Panc1 (cell line): ENCODE results near the gene ERRFI1. TPM values are rescaled to one million over a fixed set of nuclear protein-coding genes. Genes with fewer than 3 reads are reported as not detected.
A peak's percentile ranks its signal among the peaks of the same experiment; 100 is the strongest.

ENCODE experiments used
- ATAC-seq: fragments of 200-7000 bp; cut with Tn5 transposase; 2 replicates; pipeline ENCODE4 v1.9.1; 2020; ENCODE audit warnings: mild to moderate bottlenecking, moderate library complexity
- BruUV-seq: library from RNA; stranded (reverse); fragments of 400-500 nt; replicated peaks from 2 replicates; lab custom pipeline; 2021; lab: Mats Ljungman, UMichigan
- CTCF ChIA-PET: fragments of 300-600 bp; sonication (Branson Sonifier 250); formaldehyde crosslinking; loops from one replicate; lab custom pipeline; 2022; ENCODE audit warnings: antibody characterized with exemption; lab: Charles Lee
- POLR2A ChIA-PET: fragments of 300-600 bp; sonication (Branson Sonifier 250); formaldehyde crosslinking; loops from one replicate; lab custom pipeline; 2022; ENCODE audit warnings: antibody characterized with exemption; lab: Charles Lee
- DNase-seq: peaks from one replicate; pipeline ENCODE4 v3.0.0-alpha.2; 2010; ENCODE audit warnings: low read depth, low spot score
- H3K27ac ChIP-seq: 2 replicates; pipeline ENCODE4 v1.5.1; 2011; ENCODE audit warnings: mild to moderate bottlenecking, low read length, inconsistent platforms
- H3K27me3 ChIP-seq: fragments of 200-500 bp; sonication (Bioruptor generic); 2 replicates; pipeline ENCODE4 v1.6.0; 2014; ENCODE audit warnings: low read length, inconsistent platforms; ENCODE audit not compliant: control insufficient read depth, insufficient read depth
- H3K36me3 ChIP-seq: fragments of 200-500 bp; sonication (Bioruptor generic); 2 replicates; pipeline ENCODE4 v1.5.1; 2014; ENCODE audit warnings: inconsistent platforms, mild to moderate bottlenecking, low read length, moderate library complexity; ENCODE audit not compliant: control insufficient read depth, insufficient read depth
- H3K4me1 ChIP-seq: 2 replicates; pipeline ENCODE4 v1.5.1; 2011; ENCODE audit warnings: inconsistent platforms, mild to moderate bottlenecking, low read length, moderate library complexity; ENCODE audit not compliant: control insufficient read depth, insufficient read depth
- H3K4me3 ChIP-seq, 2 experiments: 2 replicates each; pipeline ENCODE4 v1.5.1; 2011 to 2012; ENCODE audit warnings: low read depth in 2 of 2, low read length in 2 of 2, mild to moderate bottlenecking in 2 of 2, inconsistent platforms in 1 of 2, moderate library complexity in 1 of 2
- H3K9me3 ChIP-seq: fragments of 200-500 bp; sonication (Bioruptor generic); 2 replicates; pipeline ENCODE4 v1.5.1; 2014; ENCODE audit warnings: low read depth, mild to moderate bottlenecking, inconsistent platforms, low read length, moderate library complexity; ENCODE audit not compliant: control insufficient read depth, insufficient read depth
- CTCF ChIP-seq: fragments of 450-650 bp; IDR thresholded peaks from 2 replicates; pipeline ENCODE4 v1.5.1; 2017; ENCODE audit warnings: mild to moderate bottlenecking
- POLR2AphosphoS5 ChIP-seq: IDR thresholded peaks from 2 replicates; pipeline ENCODE4 v1.6.1; 2012; ENCODE audit warnings: mild to moderate bottlenecking, low read depth, low read length, moderate library complexity
- SIN3A ChIP-seq: IDR thresholded peaks from 2 replicates; pipeline ENCODE4 v1.6.1; 2012; ENCODE audit warnings: low read depth, mild to moderate bottlenecking, low read length, moderate library complexity, borderline replicate concordance; ENCODE audit not compliant: insufficient read depth
- TCF7L2 ChIP-seq: IDR thresholded peaks from 2 replicates; pipeline ENCODE4 v1.6.1; 2011; ENCODE audit warnings: mild to moderate bottlenecking, low read depth, low read length, inconsistent platforms
- in situ Hi-C: cut with HindIII; loops from 2 replicates; pipeline ENCODE4 v1.10.0; 2016; ENCODE audit warnings: low sequenced_read_pairs, low pct_unique_long_range_greater_than_20kb
- intact Hi-C: fragments of 100-400 bp; cut with micrococcal nuclease; formaldehyde crosslinking; loops from one replicate; pipeline ENCODE4 v1.10.0; 2022; ENCODE audit not compliant: unreplicated experiment
- total RNA-seq: library from RNA; stranded (reverse); gene quantifications from one replicate; pipeline ENCODE4 v1.2.1, GENCODE V29; 2021; ENCODE audit not compliant: unreplicated experiment
- TF ChIP-seq, protein P1 (sequence below), 2 experiments: IDR thresholded peaks; 2 replicates each; pipeline ENCODE4 v1.6.1; 2011 to 2012; ENCODE audit warnings: low read depth in 2 of 2, control low read depth in 1 of 2, low read length in 1 of 2, mild to moderate bottlenecking in 1 of 2, moderate library complexity in 1 of 2; ENCODE audit not compliant: insufficient read depth in 1 of 2

ERRFI1 gene
- total RNA-seq, 1 experiment from 2014 or later = 299 TPM

GRCh38 chr1:8013800-8014199 is 12.3 kb downstream of the ERRFI1 start:
- H3K36me3 ChIP-seq = peaks cover 49% of the 10 kb centered on the region
- ATAC-seq (no peak), DNase-seq (no peak)
- H3K4me1 ChIP-seq = peaks cover 97% of the 10 kb centered on the region
- intact Hi-C loops = no loop called here
- ChIA-PET POLR2A (interaction anchor here (0.6 to 0.7 kb wide), 2 partner anchors 47 to 255 kb away, joined by 3 read pairs; no protein-coding TSS in a partner anchor), CTCF (no interaction called here)
- peak overlapping the region; percentile 45 to 99 for H3K4me3 ChIP-seq
- in situ Hi-C loops = no loop called here
- H3K27me3 ChIP-seq = no peaks in the 10 kb centered on the region
- no peaks in the 10 kb centered on the region for H3K9me3 ChIP-seq
- no TSS peak for BruUV-seq
- peak overlapping the region; percentile 99 for H3K27ac ChIP-seq
- no peak for TF ChIP-seq CTCF
- TF ChIP-seq SIN3A = no peak
- TF ChIP-seq, protein P1, sequence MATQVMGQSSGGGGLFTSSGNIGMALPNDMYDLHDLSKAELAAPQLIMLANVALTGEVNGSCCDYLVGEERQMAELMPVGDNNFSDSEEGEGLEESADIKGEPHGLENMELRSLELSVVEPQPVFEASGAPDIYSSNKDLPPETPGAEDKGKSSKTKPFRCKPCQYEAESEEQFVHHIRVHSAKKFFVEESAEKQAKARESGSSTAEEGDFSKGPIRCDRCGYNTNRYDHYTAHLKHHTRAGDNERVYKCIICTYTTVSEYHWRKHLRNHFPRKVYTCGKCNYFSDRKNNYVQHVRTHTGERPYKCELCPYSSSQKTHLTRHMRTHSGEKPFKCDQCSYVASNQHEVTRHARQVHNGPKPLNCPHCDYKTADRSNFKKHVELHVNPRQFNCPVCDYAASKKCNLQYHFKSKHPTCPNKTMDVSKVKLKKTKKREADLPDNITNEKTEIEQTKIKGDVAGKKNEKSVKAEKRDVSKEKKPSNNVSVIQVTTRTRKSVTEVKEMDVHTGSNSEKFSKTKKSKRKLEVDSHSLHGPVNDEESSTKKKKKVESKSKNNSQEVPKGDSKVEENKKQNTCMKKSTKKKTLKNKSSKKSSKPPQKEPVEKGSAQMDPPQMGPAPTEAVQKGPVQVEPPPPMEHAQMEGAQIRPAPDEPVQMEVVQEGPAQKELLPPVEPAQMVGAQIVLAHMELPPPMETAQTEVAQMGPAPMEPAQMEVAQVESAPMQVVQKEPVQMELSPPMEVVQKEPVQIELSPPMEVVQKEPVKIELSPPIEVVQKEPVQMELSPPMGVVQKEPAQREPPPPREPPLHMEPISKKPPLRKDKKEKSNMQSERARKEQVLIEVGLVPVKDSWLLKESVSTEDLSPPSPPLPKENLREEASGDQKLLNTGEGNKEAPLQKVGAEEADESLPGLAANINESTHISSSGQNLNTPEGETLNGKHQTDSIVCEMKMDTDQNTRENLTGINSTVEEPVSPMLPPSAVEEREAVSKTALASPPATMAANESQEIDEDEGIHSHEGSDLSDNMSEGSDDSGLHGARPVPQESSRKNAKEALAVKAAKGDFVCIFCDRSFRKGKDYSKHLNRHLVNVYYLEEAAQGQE (IDR thresholded peaks at IDR 0.05; ENCODE audit: insufficient read depth in 1 of 2, low read depth in 2 of 2, low read length in 1 of 2) = no peak
- TF ChIP-seq TCF7L2 = no peak
- TF ChIP-seq POLR2AphosphoS5 = no peak

- in situ Hi-C loops (no loop called here), intact Hi-C loops (no loop called here)
- BruUV-seq = no TSS peak
- Histone ChIP-seq H3K4me3 (peak overlapping the region; percentile 45 to 99), H3K9me3 (no peaks in the 10 kb centered on the region), H3K27ac (peak overlapping the region; percentile 99), H3K36me3 (peaks cover 49% of the 10 kb centered on the region), H3K4me1 (peaks cover 97% of the 10 kb centered on the region), H3K27me3 (no peaks in the 10 kb centered on the region)
- DNase-seq (no peak), ATAC-seq (no peak)
- ChIA-PET POLR2A (interaction anchor here (0.6 to 0.7 kb wide), 2 partner anchors 48 to 256 kb away, joined by 3 read pairs; no protein-coding TSS in a partner anchor), CTCF (no interaction called here)
- no peak for TF ChIP-seq CTCF
- TF ChIP-seq POLR2AphosphoS5 = no peak; the same call in 1 of the 2 replicates
- TF ChIP-seq TCF7L2 = no peak
- TF ChIP-seq SIN3A = no peak
- TF ChIP-seq, protein P1 (IDR thresholded peaks at IDR 0.05; ENCODE audit: insufficient read depth in 1 of 2, low read depth in 2 of 2, low read length in 1 of 2) = no peak
Observed at GRCh38 chr1:8013399-8013798, 12.7 kb downstream of the ERRFI1 start.
